Tongue (tissue), 2 donors: Measurements from ENCODE around the gene POU3F1. TPM values are rescaled to one million over a fixed set of nuclear protein-coding genes. Genes with fewer than 3 reads are reported as not detected.

Experiments
- DNase-seq: peaks from one replicate; pipeline ENCODE4 v3.0.0-alpha.2; 2015
- total RNA-seq: library from RNA; depleted of rRNA; stranded (reverse); fragments of >200 nt; gene quantifications from one replicate; pipeline ENCODE4 v1.2.3, GENCODE V29; 2014

The POU3F1 gene
- 1.5 TPM for total RNA-seq

- DNase-seq = no peak
These were observed at the start of gene POU3F1 for GRCh38 chr1:38046333-38046883. POU3F1 (minus strand) TSS chr1:38046793; CDS start chr1:38046743, 50 bp downstream.

- no peak for DNase-seq
These were observed 48.9 kb upstream of the POU3F1 start for GRCh38 chr1:38095454-38095931.

DNA sequence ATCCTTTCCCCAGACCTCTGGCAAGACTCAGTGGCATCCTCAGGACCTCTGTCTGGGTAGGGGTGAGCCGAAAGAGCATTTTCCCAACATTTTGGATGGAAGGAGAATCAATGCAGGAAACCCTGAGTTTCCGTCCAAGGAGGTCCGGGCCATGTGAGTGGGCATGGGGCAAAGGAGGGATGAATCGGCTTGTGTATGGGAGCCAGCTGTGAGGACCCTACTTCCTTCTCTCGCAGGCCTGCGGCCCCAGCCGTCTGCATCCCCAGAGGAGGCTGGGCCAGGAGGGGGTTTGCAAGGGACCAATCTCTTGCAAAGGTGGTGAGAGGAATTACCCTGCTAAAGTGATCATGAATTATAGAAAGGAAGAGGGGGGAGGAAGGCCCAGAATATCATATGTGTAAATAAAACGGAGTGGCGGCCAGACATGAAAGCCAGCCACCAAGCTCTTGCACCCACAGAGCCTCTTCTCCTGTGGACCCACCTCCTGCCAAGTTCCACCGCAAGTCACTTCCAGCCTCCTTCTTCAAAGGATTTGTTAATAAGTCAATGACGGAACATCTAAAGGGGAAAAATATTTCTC, 48.2 kb upstream of the POU3F1 start:
- DNase-seq = no peak

DNA sequence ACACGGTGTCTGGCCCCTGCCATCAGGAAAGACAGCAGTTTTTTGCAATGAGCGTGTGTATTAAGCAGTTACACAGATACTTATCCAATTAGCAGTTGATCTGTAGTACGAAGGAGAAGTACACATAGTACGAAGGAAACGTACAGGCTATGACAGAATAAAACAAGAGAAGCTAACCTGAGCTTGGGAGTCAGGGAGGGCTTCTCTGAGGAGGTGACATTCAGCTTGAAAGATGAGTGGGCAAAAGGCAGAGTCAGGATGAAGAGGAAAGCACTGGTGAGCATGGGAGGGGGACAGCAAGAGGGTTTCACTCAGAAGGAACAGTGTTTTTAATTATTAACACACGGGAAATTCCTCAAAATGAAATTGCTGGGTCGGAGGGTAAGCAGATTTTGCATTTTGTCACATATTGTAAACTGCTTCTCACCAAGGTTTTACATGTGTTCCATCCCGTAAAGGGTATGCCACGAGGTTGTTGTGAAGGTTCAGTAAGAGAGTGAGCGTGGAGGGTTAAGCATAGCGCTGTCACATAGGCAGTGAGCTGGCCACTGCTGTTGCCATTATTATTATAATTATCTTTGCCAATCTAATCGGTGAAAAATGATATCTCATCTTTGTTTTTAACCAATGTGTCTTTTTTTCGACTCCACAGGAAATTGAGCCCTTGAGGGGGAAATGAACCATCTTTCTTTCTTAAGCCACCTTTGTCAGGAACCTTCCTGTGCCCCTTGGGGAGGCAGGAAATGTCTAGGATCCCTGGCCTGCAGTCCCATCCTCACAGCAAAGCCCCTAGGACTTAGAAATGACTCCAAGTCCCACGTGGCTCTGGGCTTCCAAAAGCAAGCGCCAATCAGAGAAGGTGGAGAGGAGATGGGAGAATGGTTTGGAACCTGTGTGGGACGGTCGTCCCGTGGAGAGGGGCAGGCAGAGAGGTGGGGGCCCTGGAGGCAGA, 47.3 kb upstream of the POU3F1 start:
- DNase-seq = no peak

DNA sequence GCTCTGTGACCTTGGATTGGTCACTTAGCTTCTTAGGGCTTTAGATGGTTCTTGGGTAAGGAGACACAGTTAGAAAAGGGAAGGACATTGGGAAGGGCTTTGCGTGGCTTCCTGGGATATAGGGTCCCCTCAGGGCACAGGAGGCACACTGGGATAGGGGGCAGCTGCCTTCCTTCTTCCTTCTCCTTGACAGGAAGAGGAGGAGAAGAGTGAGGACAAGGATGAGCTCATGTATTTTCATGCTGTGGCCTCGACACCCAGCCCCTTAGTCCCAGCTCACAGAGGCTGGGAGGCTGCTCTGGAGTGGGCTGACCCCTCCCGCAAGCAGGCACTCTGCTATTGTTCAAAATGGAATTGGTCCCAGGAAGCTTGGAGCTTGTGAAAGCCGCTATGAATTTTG, 45.7 kb upstream of the POU3F1 start:
- no peak for DNase-seq

GRCh38 chr1:38090796-38091195, 44.2 kb upstream of the POU3F1 start:
- no peak for DNase-seq

DNA sequence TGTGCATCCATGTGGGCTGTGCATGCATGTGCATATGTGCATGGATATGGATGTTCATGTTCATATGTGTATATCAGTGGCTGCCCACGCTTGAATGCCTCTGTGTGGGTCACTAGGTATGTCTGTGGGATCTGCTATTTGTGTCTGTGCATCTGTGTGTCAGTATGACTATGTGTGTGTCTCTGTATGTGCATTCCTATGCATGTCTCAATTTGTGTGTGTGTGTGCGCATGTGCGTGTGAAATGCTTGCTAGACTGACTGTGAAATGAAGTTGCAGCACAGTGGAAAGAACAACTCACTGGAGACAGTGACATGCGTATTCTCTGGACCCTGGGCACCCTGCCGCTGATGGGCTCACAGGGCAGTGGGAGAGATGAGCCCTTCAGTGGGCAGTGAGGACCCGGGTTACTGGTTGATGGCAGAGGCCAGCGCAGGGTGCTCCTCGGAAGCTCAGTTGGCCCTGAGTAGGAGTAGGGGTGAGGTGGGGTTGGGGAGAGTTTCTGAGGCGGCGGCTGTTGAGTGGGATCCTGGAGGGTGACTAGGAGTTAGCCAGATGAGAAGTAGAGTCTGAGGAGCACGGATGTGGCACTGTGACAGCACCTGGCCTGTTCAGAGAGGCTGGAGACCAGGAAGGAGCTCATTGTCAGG, 43.2 kb upstream of the POU3F1 start:
- no peak for DNase-seq

DNA sequence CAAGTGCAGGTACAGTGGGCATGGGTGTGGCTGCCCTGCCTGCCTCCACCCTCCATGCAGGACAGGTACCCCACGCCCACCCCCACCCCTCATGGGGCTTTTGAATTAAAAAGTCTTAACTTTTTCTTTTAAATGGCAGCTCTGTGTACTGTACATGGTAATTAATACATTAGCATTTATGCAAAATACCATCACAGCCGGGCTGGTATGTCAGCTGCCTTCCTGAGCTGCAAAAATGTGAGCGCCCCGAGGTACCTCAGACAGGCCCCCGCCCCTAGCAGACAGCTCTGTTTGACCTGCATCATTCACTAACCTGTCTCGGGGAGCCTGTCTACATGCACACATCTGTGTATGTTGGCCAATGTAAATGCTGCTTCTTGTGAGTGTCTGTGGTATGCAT, 42.2 kb upstream of the POU3F1 start:
- DNase-seq = no peak

- peak; percentile 63 for DNase-seq
These were observed 41.8 kb upstream of the POU3F1 start for GRCh38 chr1:38088366-38088765.

DNA sequence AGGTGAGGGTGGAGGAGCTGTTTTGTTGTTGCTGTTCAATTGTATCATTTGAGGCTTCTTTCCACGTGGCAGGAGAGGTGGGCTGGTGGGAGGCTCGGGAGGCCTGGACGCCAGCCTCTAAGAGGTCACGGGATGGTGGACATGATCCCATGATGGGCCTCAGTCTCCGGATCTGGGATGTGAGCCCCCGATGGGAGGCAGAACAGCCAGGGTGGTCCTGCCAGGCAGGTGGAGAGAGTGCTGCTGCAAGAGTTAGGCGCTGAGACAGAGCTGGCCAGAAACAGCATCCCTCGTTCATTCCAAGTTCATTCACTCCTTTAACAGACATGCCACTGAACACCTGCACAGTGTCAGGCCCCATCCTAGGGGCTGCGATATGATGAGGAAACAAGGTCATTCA, 41.1 kb upstream of the POU3F1 start:
- no peak for DNase-seq

DNA sequence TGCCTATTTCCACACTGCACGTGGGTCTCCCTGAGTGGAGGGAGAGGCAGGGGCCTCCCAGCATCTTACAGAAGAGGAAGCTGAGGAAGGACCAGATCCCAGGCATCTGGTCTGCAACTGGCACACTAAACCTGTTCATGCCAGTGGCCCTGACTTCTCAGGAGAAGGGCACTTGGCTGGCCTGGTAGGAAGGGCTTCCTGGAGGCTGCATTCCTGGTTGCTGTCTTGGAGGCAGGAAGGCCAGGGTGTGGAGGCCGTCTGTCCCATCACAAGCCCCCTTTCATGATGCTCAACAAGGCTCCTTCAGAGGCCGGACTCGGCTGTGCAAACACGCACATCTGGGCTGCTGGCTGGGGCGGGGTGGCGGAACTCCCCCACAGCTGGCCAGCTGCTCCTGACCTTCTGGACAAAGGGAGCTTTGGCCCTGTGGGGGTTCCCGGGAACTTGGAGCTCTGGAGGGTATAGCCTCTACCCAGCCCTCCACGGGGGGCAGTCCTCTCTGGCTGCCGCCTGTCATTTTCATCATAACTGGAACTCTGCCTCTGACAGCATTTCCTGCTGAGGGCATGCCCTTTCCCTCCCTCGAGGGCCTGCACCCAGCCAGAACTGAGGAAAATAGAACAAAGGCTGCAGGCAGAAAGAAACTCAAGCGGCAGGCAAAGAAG, 39.2 kb upstream of the POU3F1 start:
- no peak for DNase-seq

GRCh38 chr1:38084700-38085099, 38.1 kb upstream of the POU3F1 start:
- peak; percentile 43 for DNase-seq

GRCh38 chr1:38084113-38084512, 37.5 kb upstream of the POU3F1 start:
- no peak for DNase-seq

DNA sequence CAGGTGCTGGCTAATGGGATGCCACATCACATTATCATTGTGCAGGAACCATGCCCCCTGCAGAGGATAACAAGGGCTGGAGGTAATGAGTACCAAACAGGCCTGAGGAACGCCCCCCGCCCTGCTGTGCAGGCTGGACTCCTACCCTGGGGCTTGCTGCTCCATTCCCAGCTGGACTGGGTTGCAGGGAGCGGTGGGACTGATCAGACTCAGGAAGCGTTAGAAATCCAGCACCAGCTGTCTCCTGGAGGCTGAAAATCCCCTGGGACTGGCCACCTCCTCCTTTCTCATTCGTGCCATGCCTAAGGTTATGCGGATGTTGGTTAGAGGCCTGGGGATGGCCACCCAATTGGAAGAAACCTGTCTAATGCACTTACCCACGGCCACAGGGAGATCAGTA, 36.9 kb upstream of the POU3F1 start:
- no peak for DNase-seq

- no peak for DNase-seq
These were observed 36.2 kb upstream of the POU3F1 start for GRCh38 chr1:38082769-38083263.

DNA sequence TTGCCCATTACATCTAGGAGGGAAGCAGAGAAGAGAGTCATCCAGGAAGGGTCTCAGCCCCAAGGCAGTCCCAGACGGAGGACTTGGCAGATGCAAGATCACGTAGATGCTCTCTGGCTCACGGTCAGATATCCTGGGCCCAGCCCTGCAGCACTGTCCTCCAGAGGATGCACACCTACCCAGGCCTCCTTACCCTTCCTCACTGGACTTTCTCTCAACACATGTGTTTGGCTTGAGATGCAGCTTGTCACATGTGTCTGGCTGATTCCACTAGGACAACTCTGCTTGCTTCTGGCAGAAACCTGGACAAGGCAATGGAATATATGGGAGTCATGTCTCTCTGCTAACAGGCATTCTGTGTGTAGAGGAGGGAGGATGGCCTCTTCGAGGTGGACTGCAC, 32.4 kb upstream of the POU3F1 start:
- no peak for DNase-seq

GRCh38 chr1:38077523-38078147, 31.0 kb upstream of the POU3F1 start:
- no peak for DNase-seq

DNA sequence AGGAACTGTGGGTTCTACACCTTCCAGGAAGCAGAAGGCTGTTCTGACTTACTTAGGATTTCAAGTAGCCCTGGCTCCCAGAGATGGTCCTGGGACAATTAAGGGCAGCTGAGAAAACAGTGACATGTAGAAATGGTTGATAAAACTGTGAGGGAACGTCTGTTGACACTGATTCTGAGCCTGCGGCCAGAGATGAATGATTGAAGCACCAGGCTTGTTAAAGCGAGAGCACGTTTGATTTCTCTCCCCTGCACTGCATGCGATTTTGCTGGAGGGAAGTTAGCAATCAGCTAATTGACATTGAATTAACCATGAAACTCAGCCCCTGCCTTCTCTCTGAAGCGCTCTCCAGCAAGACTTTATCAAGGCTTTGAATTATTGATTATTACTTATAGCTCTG, 29.9 kb upstream of the POU3F1 start:
- no peak for DNase-seq

GRCh38 chr1:38076038-38076437, 29.4 kb upstream of the POU3F1 start:
- DNase-seq = peak; percentile 82

DNA sequence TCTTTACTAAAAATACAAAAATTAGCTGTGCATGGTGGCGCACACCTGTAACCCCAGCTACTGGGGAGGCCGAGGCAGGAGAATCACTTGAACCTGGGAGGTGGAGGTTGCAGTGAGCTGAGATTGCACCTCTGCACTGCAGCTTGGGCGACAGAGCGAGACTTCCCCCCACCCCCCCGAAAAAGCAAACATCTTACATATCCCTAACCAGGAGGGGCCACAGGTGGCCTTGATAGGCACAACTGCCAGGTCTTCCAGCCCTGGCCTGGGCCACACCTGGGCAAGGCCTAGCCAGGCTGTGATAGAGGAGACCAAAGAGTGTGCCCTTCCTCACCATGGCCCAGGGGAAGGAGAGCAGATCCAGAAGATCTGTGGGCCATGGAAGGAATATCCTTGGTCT, 28.6 kb upstream of the POU3F1 start:
- no peak for DNase-seq

DNA sequence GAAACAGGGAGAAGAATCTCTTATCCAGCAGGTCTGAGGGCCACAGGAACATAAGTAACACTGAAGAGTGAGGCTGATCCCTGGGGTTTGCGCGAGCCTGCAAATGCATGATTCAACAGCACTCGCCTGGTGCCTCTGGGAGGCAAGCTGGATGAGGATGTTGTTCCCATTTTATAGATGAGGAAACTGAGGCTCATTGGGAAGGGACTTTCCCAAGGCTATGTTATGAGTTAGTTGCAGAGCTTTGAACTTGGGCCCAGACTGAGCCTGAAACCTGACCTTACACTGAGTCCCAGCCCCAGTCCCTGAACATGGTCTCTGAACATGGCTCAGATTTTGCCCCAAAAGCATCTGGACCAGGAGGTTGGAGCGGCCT, 27.7 kb upstream of the POU3F1 start:
- no peak for DNase-seq
